Ammon's horn (tissue), 1 donor: ENCODE measurements around the gene GCKR.
"Not testable (repeated sequence)": the region's sequence is repeated elsewhere in the genome, so short reads cannot be mapped to it uniquely, and the experiment has no call there.

Experiments used
- DNase-seq: peaks from one replicate; pipeline ENCODE4 v3.0.0-alpha.2; 2016; ENCODE audit warnings: low spot score

GCKR gene

GRCh38 chr2:27507293-27507692 lies 10.7 kb downstream of the GCKR start:
- no peak for DNase-seq

DNA sequence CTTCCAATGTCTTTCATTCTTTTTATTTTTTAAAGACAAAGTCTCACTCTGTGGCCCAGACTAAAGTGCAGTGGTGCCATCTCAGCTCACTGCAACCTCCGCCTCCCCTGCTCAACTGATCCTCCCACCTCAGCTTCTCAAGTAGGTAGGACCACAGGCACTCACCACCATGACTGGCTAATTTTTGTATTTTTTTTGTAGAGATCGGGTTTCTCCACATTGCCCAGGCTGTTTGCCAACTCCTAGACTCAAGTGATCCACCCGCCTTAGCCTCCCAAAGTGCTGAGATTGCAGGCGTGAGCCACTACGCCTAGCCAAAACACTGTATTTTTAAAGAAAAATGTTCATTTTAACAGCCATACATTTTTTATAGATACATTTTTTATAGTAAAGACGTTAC lies 12.7 kb downstream of the GCKR start:
- no peak for DNase-seq

DNA sequence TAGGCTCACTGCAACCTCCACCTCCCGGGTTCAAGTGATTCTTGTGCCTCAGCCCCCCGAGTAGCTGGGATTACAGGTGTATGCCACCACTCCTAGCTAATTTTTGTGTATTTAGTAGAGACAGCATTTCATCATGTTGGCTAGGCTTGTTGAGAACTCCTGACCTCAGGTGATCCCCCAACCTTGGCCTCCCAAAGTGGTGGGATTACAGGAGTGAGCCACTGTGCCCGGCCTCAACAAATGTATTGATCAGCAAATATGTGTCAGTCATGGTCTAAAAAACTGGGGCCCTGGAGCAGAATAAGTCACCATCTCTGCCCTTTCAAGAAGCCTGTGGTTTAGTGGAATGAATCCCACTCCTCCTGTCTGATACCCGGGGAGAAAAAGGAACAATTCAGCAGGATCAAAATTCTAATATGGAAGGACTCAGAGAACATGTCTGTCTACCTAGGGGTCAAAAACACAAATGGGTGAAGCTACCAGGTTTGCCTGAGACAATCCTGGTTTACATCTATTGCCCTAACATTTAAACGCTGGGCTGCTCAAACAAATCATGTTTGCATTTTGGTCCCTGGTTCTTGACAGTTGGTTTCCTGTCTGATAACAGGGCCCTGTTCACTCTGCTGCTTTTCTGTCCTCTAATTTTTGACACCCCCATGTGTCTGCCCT lies 21.6 kb downstream of the GCKR start:
- DNase-seq = no peak

DNA sequence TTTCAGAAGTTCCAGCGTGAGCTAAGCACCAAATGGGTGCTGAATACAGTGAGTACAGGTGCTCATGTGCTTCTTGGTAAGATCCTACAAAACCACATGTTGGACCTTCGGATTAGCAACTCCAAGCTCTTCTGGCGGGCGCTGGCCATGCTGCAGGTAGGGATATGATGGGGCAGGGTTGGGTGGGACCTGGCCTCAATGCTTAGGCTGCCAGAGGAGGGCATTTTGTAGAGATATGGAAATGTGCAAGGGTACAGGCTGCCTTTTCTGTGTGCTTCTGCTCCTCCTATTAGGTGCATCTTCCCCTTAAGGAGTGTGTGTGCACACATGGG lies 22.1 kb downstream of the GCKR start:
- DNase-seq = no peak

DNA sequence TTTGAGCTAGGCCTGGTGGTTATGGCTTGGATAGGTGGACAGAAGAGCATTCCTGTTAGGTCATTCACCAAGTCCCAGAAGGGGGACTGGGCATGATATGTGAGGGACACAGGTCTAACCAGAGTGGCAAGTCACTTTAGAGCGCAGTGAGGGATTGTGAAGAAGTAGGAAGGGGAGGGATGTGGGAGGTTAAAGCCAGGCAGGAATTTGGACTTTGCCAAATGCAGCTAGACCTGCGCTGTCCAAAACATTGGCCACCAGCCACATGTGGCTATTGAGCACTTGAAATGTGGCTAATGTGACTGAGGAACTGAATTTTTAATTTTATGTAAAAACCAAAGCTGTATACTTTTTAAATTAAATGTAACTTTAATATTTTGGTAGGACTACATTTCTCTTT lies 23.7 kb downstream of the GCKR start:
- no peak for DNase-seq

DNA sequence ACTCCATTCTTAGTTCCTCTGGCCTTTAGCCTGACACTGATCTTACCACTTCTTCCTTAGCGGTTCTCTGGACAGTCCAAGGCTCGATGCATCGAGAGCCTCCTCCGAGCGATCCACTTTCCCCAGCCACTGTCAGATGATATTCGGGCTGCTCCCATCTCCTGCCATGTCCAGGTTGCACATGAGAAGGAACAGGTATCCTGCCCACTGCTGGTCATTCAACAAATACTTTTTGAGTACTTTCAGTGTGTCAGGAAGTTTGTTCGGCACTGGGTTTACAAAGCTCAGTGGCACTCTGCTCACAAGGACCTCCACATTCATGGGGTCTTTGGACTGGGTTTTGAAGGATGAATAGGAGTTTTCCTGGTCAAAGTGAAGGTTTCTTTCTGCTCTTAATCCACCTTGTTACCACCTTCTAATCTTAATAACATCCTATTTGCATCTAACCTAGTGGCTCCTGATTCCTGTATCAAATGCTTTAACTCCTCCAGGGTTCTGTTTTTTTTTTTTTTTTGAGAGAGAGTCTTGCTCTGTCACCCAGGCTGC lies 25.8 kb downstream of the GCKR start:
- DNase-seq = no peak

DNA sequence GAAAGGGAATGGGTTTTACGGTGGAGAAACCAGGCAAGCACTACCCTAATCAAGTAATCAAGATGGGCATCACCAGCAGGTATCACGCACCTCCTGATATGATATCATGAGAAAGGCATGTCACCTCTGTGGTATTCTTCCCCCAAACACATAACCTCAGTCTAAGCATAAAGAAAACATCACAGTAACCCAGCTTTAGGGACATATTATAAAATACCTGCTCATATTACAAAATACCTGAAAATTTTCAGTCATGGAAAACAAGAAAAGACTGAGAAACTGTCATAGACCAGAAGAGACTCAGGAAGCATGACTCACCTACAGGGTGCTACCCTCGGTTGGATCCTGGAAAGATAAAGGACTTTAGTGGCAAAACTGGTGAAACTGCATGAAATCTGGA lies 30.5 kb downstream of the GCKR start:
- no peak for DNase-seq

DNA sequence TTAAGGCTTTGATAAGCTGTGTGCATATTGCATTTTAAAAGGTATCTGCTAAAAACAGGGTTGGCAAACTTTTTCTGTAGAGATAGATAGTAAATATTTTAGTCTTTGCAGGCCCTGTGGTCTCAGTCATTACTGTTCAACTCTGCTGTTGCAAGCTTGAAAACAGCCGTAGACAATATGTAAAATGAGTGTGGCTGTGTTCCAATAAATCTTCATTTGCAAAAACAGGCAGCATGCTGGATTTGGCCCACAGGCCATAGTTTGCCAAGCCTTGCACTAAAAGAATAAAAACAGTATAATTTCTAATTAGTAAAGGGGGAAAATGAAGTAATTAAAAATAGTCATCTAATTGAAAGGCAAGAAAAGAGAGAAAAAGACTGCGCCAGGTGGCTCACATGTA lies 35.3 kb downstream of the GCKR start:
- no peak for DNase-seq

- DNase-seq = no peak
Observed at GRCh38 chr2:27537287-27537686, 40.6 kb downstream of the GCKR start.

DNA sequence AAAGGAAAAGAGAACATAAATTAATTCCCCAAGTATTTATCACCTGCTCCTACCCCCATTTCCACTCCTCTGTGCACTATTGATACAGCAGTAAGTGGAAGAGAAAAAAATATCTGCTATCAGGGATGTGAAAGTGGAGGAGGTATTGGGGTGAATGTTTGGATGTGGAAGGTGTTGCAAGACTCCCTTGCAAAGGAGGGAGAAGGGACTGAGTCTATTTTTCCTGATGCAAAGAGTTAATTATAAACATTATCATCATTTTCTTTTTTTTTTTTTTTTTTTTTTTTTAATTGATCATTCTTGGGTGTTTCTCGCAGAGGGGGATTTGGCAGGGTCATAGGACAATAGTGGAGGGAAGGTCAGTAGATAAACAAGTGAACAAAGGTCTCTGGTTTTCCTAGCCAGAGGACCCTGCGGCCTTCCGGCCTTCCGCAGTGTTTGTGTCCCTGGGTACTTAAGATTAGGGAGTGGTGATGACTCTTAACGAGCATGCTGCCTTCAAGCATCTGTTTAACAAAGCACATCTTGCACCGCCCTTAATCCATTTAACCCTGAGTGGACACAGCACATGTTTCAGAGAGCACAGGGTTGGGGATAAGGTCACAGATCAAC lies 42.3 kb downstream of the GCKR start:
- DNase-seq = not testable (repeated sequence)

DNA sequence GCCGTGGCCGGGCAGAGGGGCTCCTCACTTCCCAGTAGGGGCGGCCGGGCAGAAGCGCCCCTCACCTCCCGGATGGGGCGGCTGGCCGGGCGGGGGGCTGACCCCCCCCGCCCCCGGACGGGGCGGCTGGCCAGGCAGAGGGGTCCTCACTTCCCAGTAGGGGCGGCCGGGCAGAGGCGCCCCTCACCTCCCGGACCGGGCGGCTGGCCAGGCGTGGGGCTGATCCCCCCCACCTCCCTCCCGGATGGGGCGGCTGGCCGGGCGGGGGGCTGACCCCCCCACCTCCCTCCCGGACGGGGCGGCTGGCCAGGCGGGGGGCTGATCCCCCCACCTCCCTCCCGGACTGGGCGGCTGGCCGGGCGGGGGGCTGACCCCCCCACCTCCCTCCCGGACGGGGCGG lies 43.0 kb downstream of the GCKR start:
- DNase-seq = not testable (repeated sequence)

DNA sequence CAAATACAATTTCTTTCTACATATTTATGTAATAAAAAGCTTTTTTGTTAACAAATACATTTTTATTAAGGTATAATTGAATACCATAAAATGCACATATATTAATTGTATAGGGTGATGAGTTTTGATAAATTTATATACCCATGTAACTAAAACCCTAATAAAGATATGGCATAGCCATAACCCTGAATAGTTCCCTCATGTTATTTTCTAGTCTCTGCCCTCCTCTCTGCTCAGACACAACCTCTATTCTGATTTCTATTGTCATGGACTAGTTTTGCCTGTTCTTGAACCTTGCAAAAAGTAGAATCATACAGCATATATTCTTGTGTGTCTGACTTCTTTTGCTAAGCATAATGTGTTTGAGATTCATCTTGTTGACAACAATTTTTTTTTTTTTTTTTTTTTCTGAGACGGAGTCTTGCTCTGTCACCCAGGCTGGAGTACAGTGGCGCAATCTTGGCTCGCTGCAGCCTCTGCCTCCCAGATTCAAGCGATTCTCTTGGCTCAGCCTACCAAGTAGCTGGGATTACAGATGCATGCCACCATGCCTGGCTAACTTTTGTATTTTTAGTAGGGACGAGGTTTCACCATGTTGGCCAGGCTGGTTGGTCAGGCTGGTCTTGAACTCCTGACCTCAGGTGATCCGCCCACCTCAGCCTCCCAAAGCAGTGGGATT lies 47.6 kb downstream of the GCKR start:
- no peak for DNase-seq

GRCh38 chr2:27545348-27546141 lies 48.9 kb downstream of the GCKR start:
- no peak for DNase-seq

GRCh38 chr2:27549303-27549702 lies 52.7 kb downstream of the GCKR start:
- DNase-seq = no peak

GRCh38 chr2:27551514-27551913 lies 54.9 kb downstream of the GCKR start:
- DNase-seq = no peak

- no peak for DNase-seq
Observed at GRCh38 chr2:27552941-27553340, 56.3 kb downstream of the GCKR start.

- DNase-seq = not testable (repeated sequence)
Observed at GRCh38 chr2:27554451-27554850, 57.8 kb downstream of the GCKR start.

GRCh38 chr2:27559228-27559627 lies 62.6 kb downstream of the GCKR start:
- no peak for DNase-seq

DNA sequence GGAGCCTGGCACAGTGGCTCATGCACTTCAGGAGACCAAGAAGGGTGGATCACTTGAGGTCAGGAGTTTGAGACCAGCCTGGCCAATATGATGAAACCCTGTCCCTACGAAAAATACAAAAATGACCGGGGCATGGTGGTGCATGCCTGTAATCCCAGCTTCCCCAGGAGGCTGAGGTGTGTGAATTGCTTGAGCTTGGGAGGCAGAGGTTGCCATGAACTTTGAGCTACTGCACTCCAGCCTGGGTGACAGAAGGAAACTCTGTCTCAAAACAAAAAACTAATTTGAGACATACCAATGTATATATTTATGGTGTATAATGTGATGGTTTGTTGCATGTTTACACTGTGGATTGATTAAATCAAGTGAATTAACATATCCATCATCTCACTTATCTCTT lies 64.4 kb downstream of the GCKR start:
- DNase-seq = no peak

DNA sequence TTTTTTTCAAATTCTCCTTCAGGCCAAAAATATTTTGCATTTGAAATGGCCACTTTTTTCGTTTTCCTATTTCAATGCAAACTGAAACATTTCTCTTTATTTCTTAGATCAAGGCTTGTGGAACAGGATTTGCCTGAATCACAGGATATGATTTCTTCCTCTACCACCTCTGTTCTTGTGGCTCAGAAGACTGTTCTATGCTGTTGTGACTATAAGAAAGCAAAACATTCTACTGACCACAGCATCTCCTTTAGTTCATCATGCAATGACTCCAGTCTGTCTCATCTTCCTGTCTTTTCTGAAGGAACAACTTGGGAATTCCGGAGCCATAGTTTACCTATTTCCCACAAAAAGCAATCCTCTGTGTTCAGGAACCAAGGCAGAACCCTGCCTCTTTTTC lies 70.0 kb downstream of the GCKR start:
- DNase-seq = no peak

DNA sequence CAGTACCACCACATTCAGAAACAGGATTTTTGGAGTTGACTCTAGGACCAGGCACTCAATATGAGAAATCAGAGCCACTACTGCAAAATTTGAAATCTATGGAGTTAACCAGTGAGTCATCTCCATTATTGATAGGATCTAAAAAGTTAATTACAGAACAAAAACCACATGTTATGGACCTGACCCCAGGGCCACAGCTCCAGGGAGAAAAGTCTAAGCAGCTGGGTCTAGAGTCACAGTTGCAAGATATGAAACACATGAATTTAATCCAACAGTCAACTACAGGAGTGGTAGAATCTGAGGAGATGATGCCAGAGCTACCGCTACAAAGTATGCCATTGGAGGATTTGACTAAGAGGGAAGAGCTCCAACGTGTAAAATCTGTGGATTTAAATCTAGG lies 72.8 kb downstream of the GCKR start:
- DNase-seq = no peak

- DNase-seq = no peak
Observed at GRCh38 chr2:27571197-27571596, 74.6 kb downstream of the GCKR start.

GRCh38 chr2:27571681-27572080 lies 75.0 kb downstream of the GCKR start:
- no peak for DNase-seq
